ENCODE data around the gene FEZ2. TPM values are rescaled to one million over a fixed set of nuclear protein-coding genes. Genes with fewer than 3 reads are reported as not detected.

Gene FEZ2
- total and polyA plus RNA-seq, 10 of the 15 experiments (the other 5 are each of a cell fraction or from before 2014, with no cell fraction given): 3.0 to 15.4 (median 6.6) TPM

DNA sequence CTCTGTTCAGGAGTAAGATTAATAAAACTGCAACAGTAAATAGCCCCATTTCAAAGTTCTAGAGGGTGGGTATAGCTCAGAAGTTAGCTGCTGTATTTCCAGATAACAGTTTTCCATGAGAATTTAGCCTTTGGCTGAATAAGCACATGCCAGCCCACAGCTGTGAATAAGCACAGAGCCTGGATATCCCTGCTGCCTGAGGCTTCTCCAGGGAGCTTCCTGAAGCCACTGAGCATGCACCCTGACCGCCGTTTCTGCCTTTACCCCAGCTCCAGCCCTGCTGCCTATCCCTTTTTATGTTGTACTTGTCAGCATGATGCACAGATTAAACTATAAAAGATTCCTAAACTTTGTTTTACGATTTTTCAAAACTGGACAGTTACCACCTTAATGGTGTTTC is 85.3 kb downstream of the FEZ2 start:
- BruUV-seq (replicated peaks): no TSS peak
- no peak for TF ChIP-seq KLF5 (IDR thresholded peaks at IDR 0.05; ENCODE audit: partially characterized antibody)
- TF ChIP-seq WRNIP1 (IDR thresholded peaks at IDR 0.05; ENCODE audit: borderline replicate concordance, low read depth, low read length): no peak
- TF ChIP-seq TCF12 (IDR thresholded peaks at IDR 0.05; ENCODE audit: low read depth, low read length): no peak
- no peak for TF ChIP-seq ZNF384 (IDR thresholded peaks at IDR 0.05; ENCODE audit: borderline replicate concordance, low read depth, low read length)
- ChIA-PET POLR2A (no interaction called here), RAD21 (ENCODE audit: unreplicated experiment) (interaction anchor here (1.1 kb wide), 1 partner anchor 11 kb away, joined by 3 read pairs; no protein-coding TSS in a partner anchor), SMC1A (ENCODE audit: uncharacterized antibody, unreplicated experiment) (interaction anchor here (0.7 to 0.8 kb wide), 3 partner anchors 12 to 31 kb away, joined by 3 to 5 read pairs (median 3); no protein-coding TSS in a partner anchor), CTCF (interaction anchor here (0.6 to 1.3 kb wide), 7 partner anchors 10 to 273 kb away, joined by 3 to 5 read pairs (median 3); no protein-coding TSS in a partner anchor)
- Histone ChIP-seq H3K9me3 (replicated peaks; ENCODE audit: control insufficient read depth, insufficient read depth, low read length) (no peaks in the 10 kb centered on the region), H3K79me2 (ENCODE audit: control insufficient read depth, insufficient read depth, low read length) (no peaks in the 10 kb centered on the region), H3K4me3 (no peak overlapping the region), H4K20me1 (ENCODE audit: control insufficient read depth, insufficient read depth) (no peaks in the 10 kb centered on the region), H3K4me2 (ENCODE audit: control insufficient read depth, insufficient read depth) (no peak overlapping the region), H3K27me3 (replicated peaks in 1 of 2; ENCODE audit: control insufficient read depth in 2 of 2, insufficient read depth in 2 of 2, low read length in 1 of 2) (no peaks in the 10 kb centered on the region), H3K4me1 (ENCODE audit: control insufficient read depth, insufficient read depth, low read length) (no peaks in the 10 kb centered on the region), H3K9ac (ENCODE audit: control insufficient read depth, insufficient read depth, low read length) (no peak overlapping the region), H3K27ac (ENCODE audit: control insufficient read depth, insufficient read depth) (no peak overlapping the region), H3K36me3 (ENCODE audit: control insufficient read depth in 2 of 2, insufficient read depth in 2 of 2, low read length in 1 of 2) (no peaks in the 10 kb centered on the region), H2AFZ (ENCODE audit: control insufficient read depth, low read depth, low read length) (no peak overlapping the region)
- ATAC-seq: no peak
- no peak for DNase-seq (ENCODE audit: low read depth, low spot score)
- FAIRE-seq: no peak
- intact Hi-C loops (cut with micrococcal nuclease; ENCODE audit: unreplicated experiment) (no loop called here), in situ Hi-C loops (cut with MboI) (no loop called here)
- WGBS (ENCODE audit: insufficient coverage, insufficient replicate concordance, low lambda C conversion rate, missing lambda C conversion rate): 12% methylated on average over 3 of the region's 3 CpGs

DNA sequence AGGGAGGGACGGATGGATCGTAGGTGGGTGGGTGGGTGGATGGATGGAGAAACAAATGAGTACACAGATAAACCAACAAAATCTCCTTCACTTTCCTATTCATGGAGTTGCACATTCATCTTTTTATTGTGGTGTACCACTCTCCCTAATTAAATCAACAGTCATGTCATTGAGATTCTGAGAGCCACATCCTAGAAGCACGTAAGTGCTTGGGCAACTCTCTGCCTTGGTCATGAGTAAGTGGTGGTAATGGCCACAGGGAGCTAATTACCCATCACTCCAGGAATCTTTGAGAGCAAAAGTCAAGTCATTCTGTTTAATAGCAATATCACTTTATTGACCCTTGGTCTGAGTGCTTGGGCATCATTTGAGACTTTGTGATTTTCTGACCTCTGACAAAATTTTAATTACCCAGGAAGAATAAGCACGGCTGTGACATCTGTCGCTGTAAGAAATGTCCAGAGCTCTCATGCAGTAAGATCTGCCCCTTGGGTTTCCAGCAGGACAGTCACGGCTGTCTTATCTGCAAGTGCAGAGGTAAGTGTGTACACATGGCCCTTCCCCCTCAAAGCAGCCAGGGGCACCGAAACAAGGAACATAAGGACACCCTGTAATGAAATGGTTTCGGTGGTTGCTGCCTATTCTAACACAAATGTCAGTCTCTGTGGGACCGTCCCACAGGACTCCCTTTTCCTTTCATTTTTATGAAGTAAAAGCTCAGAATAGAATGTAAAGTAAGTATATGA is 85.9 kb downstream of the FEZ2 start:
- H4K20me1 ChIP-seq (ENCODE audit: control insufficient read depth, insufficient read depth): no peaks in the 10 kb centered on the region
- ChIA-PET SMC1A (ENCODE audit: uncharacterized antibody, unreplicated experiment) (interaction anchor here (0.7 to 1.1 kb wide), 4 partner anchors 12 to 31 kb away, joined by 3 to 5 read pairs (median 3); no protein-coding TSS in a partner anchor), RAD21 (ENCODE audit: unreplicated experiment) (interaction anchor here (1.1 kb wide), 1 partner anchor 12 kb away, joined by 3 read pairs; no protein-coding TSS in a partner anchor), POLR2A (no interaction called here), CTCF (interaction anchor here (0.6 to 1.3 kb wide), 7 partner anchors 9 to 273 kb away, joined by 3 to 5 read pairs (median 3); no protein-coding TSS in a partner anchor)
- FAIRE-seq (no peak), DNase-seq (ENCODE audit: low read depth, low spot score) (no peak), ATAC-seq (peak; percentile 54)
- TF ChIP-seq RUNX3 (IDR thresholded peaks at IDR 0.05; ENCODE audit: low read length) (0 out of 2 replicates have a peak, but pooled peaks have one; percentile 20), RBBP5 (conservative IDR thresholded peaks at IDR 0.05) (no peak), EGR1 (IDR thresholded peaks at IDR 0.05; ENCODE audit: borderline replicate concordance in 1 of 2, low read depth in 2 of 2, low read length in 2 of 2) (no peak), CREM (IDR thresholded peaks at IDR 0.05; ENCODE audit: low read depth) (no peak), POLR2AphosphoS5 (IDR thresholded peaks at IDR 0.05; ENCODE audit: low read length) (no peak), JUNB (IDR thresholded peaks at IDR 0.05) (no peak), SREBF2 (IDR thresholded peaks at IDR 0.05; ENCODE audit: low read length) (no peak), EP300 (IDR thresholded peaks at IDR 0.05; ENCODE audit: borderline replicate concordance in 1 of 2, control insufficient read depth in 1 of 2, low read depth in 2 of 2, low read length in 2 of 2) (no peak), NR2C1 (IDR thresholded peaks at IDR 0.05) (no peak)
- no peaks in the 10 kb centered on the region for H3K9me3 ChIP-seq (replicated peaks; ENCODE audit: control insufficient read depth, insufficient read depth, low read length)
- no peak overlapping the region for H3K27ac ChIP-seq (ENCODE audit: control insufficient read depth, insufficient read depth)
- H2AFZ ChIP-seq (ENCODE audit: control insufficient read depth, low read depth, low read length): no peak overlapping the region
- H3K27me3 ChIP-seq (replicated peaks in 1 of 2; ENCODE audit: control insufficient read depth in 2 of 2, insufficient read depth in 2 of 2, low read length in 1 of 2): no peaks in the 10 kb centered on the region
- no peaks in the 10 kb centered on the region for H3K79me2 ChIP-seq (ENCODE audit: control insufficient read depth, insufficient read depth, low read length)
- intact Hi-C loops (cut with micrococcal nuclease; ENCODE audit: unreplicated experiment): no loop called here
- no peaks in the 10 kb centered on the region for H3K4me1 ChIP-seq (ENCODE audit: control insufficient read depth, insufficient read depth, low read length)
- in situ Hi-C loops (cut with MboI): no loop called here
- no peak overlapping the region for H3K4me3 ChIP-seq
- no TSS peak for BruUV-seq (replicated peaks)
- H3K36me3 ChIP-seq (ENCODE audit: control insufficient read depth in 2 of 2, insufficient read depth in 2 of 2, low read length in 1 of 2): no peaks in the 10 kb centered on the region
- H3K4me2 ChIP-seq (ENCODE audit: control insufficient read depth, insufficient read depth): no peak overlapping the region
- WGBS (ENCODE audit: insufficient coverage, insufficient replicate concordance, low lambda C conversion rate, missing lambda C conversion rate): 50% methylated on average over 9 of the region's 9 CpGs
- H3K9ac ChIP-seq (ENCODE audit: control insufficient read depth, insufficient read depth, low read length): no peak overlapping the region

All from GM12878 (cell line).